NCI-H2171 (cell line): Measurements from ENCODE around the gene IQSEC3.
"Not testable (repeated sequence)": the region's sequence is repeated elsewhere in the genome, so short reads cannot be mapped to it uniquely, and the experiment has no call there.

ENCODE experiments used
- DNase-seq: peaks from one replicate; lab custom pipeline; 2025; lab: John Stamatoyannopoulos, UW

The IQSEC3 gene

GRCh38 chr12:111699-112493, 45.3 kb downstream of the IQSEC3 start:
- no peak for DNase-seq

- no peak for DNase-seq
Measured at GRCh38 chr12:113347-113746, 46.8 kb downstream of the IQSEC3 start.

GRCh38 chr12:114626-115211, 48.2 kb downstream of the IQSEC3 start:
- no peak for DNase-seq

GRCh38 chr12:115518-115917, 49.0 kb downstream of the IQSEC3 start:
- DNase-seq = no peak

- no peak for DNase-seq
Measured at GRCh38 chr12:115960-116915, 49.7 kb downstream of the IQSEC3 start.

GRCh38 chr12:117311-117710, 50.7 kb downstream of the IQSEC3 start:
- no peak for DNase-seq

GRCh38 chr12:117816-118345, 51.3 kb downstream of the IQSEC3 start:
- DNase-seq = peak; percentile 82

GRCh38 chr12:118591-118990, 52.0 kb downstream of the IQSEC3 start:
- DNase-seq = no peak

GRCh38 chr12:120951-121350, 54.4 kb downstream of the IQSEC3 start:
- peak; percentile 31 for DNase-seq

- DNase-seq = no peak
Measured at GRCh38 chr12:121647-122046, 55.1 kb downstream of the IQSEC3 start.

- no peak for DNase-seq
Measured at GRCh38 chr12:125075-125474, 58.5 kb downstream of the IQSEC3 start.

- no peak for DNase-seq
Measured at GRCh38 chr12:125566-125965, 59.0 kb downstream of the IQSEC3 start.

- DNase-seq = no peak
Measured at GRCh38 chr12:128079-128478, 61.5 kb downstream of the IQSEC3 start.

GRCh38 chr12:129001-129400, 62.4 kb downstream of the IQSEC3 start:
- no peak for DNase-seq

GRCh38 chr12:130519-130918, 64.0 kb downstream of the IQSEC3 start:
- no peak for DNase-seq

GRCh38 chr12:131008-131407, 64.4 kb downstream of the IQSEC3 start:
- DNase-seq = no peak

GRCh38 chr12:131732-132495, 65.3 kb downstream of the IQSEC3 start:
- DNase-seq = no peak

GRCh38 chr12:133616-134232, 67.2 kb downstream of the IQSEC3 start:
- not testable (repeated sequence) for DNase-seq

- DNase-seq = no peak
Measured at GRCh38 chr12:135138-135537, 68.6 kb downstream of the IQSEC3 start.

GRCh38 chr12:138171-138897, 71.8 kb downstream of the IQSEC3 start:
- DNase-seq = no peak
